OCI-LY3 (cell line): ENCODE measurements around the gene TMBIM6.

Experiments used
- EZH2phosphoT487 ChIP-seq: fragments of 200-600 bp; shearing (Covaris generic); IDR thresholded peaks from 2 replicates; pipeline ENCODE4 v1.6.1; 2018; ENCODE audit warnings: antibody characterized with exemption, mixed run types, low read depth
- TF ChIP-seq, protein P1 (sequence below): fragments of 200-600, 300-600 bp; sonication (generic); IDR thresholded peaks from 2 replicates; pipeline ENCODE4 v1.5.1; 2014; ENCODE audit warnings: antibody characterized with exemption, low read length, low read depth

DNA sequence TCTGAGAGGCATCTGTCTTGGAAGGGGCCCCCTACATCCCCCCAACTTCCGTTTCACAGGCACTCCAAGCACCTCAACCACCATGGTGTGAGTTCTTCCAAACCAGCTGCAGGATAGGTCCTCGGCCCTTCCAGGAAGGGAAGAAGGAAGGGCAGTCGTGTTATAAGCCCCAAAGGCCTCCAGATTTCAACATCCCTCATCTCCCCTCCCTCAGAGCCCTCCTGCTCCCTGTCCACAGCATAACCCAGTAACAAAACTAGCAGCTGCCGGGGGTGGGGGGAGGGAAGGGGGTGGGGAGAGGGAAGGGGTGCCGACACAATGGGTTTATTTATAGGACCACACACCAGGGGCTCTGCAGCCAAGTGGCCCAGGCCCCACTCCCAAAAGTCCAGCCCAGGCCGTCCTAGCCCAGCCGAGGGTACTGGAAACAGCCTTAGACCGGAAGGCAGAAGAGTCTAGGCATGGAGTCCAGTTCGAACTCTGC lies 68.6 kb downstream of the TMBIM6 start:
- TF ChIP-seq, protein P1, sequence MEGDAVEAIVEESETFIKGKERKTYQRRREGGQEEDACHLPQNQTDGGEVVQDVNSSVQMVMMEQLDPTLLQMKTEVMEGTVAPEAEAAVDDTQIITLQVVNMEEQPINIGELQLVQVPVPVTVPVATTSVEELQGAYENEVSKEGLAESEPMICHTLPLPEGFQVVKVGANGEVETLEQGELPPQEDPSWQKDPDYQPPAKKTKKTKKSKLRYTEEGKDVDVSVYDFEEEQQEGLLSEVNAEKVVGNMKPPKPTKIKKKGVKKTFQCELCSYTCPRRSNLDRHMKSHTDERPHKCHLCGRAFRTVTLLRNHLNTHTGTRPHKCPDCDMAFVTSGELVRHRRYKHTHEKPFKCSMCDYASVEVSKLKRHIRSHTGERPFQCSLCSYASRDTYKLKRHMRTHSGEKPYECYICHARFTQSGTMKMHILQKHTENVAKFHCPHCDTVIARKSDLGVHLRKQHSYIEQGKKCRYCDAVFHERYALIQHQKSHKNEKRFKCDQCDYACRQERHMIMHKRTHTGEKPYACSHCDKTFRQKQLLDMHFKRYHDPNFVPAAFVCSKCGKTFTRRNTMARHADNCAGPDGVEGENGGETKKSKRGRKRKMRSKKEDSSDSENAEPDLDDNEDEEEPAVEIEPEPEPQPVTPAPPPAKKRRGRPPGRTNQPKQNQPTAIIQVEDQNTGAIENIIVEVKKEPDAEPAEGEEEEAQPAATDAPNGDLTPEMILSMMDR = no peak
- TF ChIP-seq EZH2phosphoT487 = no peak
